NCI-H2081 treated with DMSO at 0.1 percent for 48 hours (cell line): ENCODE measurements around the gene MAP3K1.
"Not testable (repeated sequence)": the region's sequence is repeated elsewhere in the genome, so short reads cannot be mapped to it uniquely, and the experiment has no call there.

Experiments
- DNase-seq: peaks from one replicate; lab custom pipeline; 2025; lab: John Stamatoyannopoulos, UW

The MAP3K1 gene

DNA sequence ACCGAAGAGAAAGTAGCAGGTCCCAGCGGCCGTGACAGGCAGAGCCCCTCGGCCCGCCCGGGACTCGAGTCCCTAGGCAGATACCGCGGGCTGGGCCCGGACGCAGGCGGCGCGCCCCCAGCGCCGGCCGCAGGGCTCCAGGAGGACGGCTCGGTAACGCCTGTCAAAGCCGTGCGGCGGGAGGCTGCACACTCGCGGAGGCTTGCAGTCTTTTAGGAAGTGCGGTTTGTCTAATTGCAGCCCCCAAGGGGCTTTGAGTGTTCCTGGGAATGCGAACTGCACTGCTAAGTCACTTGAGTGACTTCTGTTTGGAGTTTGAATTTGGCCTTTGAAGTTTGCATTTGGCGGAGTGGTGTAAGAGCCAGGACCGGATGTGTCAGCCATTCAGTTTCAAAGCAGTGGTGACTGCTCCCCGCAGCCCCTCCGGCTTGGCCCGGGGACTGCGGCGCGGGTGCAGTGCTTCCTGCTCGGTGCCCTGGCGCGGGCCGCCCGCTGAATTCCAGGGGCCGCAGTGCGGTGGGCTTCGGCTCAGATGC lies 1.3 kb downstream of the MAP3K1 start:
- no peak for DNase-seq

DNA sequence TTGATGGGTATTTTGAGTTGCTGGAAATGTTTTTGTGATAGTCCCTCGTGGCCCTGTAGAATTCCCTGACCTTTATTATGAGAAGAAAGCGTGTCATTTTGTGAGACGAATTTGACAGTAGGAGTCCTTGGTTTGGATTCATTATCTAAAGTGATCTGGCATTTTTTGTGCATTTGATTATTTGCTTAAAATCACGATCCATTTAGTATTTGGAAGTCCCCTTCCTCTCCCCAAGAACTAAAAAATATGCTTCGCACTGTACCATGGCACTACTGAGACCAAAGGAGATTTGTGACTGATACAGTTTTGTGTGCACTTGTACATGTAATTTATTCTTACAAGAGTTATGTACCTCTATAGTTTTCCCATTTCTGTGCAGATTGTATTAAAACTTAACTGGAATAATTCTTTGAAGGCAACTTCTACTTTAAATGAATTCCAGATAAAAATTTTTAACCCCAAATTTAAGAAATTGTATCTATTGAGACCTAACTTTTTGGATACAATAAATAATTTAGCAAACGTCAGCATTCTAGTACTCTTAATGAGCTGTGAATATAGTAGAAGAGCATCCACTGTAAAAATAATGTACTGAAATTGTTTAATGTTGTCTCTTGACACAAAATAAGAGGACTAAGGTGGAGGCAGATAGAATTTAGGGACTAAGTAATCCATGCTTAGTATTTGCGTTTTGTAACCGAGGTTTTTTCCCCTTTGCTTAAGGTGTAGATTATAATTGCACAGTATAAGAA lies 2.1 kb downstream of the MAP3K1 start:
- DNase-seq = no peak

DNA sequence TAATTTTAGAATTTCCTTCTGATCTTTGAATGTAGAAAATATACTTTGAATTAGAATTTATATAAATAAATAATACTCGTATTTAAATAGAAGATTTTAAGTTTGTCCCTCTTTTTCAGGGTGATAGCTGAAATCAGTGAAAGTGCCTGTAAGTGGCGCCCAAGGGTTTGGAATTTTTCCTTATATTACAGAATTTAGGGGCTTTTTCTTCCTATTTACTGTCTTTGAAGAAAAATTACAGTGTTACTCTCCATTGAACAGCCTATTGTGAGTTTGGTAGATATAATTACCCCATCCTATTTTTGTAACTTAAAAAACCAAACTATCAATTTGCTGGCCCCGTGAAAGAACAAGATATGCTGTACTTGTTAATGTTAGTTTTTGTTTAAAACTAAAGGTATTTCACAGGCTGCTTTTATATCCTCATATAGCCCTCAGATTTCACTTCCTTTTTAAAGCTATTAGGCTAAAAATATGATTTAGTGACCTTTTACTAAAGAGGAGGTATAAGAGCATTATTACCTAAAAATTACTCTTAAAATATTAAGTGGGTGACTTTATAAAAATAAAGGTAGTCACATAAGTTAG lies 3.2 kb downstream of the MAP3K1 start:
- DNase-seq = no peak

GRCh38 chr5:56819060-56819881 lies 3.9 kb downstream of the MAP3K1 start:
- DNase-seq = no peak

- DNase-seq = not testable (repeated sequence)
Observed at GRCh38 chr5:56821868-56822267, 6.5 kb downstream of the MAP3K1 start.

- DNase-seq = no peak
Observed at GRCh38 chr5:56822981-56823380, 7.6 kb downstream of the MAP3K1 start.

- DNase-seq = no peak
Observed at GRCh38 chr5:56824019-56824418, 8.7 kb downstream of the MAP3K1 start.

- no peak for DNase-seq
Observed at GRCh38 chr5:56825222-56825824, 10.0 kb downstream of the MAP3K1 start.

GRCh38 chr5:56827049-56827448 lies 11.7 kb downstream of the MAP3K1 start:
- DNase-seq = no peak

DNA sequence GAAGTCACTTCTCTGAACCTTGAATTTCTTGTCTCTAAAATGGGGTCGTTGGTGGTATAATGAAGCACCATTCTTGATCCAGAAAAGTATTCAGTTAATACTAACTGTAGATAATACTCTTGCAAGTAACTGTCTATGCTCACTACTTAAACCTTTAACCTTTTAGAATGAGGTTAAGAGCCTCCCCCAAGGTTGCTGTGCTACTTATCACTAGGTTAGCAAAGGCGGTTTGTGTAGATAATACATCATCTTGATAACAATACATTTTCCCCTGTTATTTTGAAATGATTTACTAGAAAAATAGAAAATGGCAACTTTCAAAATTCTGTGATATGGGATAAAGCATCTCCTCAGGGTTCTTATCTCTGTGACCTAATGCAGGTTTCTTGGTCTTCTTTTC lies 12.6 kb downstream of the MAP3K1 start:
- no peak for DNase-seq

DNA sequence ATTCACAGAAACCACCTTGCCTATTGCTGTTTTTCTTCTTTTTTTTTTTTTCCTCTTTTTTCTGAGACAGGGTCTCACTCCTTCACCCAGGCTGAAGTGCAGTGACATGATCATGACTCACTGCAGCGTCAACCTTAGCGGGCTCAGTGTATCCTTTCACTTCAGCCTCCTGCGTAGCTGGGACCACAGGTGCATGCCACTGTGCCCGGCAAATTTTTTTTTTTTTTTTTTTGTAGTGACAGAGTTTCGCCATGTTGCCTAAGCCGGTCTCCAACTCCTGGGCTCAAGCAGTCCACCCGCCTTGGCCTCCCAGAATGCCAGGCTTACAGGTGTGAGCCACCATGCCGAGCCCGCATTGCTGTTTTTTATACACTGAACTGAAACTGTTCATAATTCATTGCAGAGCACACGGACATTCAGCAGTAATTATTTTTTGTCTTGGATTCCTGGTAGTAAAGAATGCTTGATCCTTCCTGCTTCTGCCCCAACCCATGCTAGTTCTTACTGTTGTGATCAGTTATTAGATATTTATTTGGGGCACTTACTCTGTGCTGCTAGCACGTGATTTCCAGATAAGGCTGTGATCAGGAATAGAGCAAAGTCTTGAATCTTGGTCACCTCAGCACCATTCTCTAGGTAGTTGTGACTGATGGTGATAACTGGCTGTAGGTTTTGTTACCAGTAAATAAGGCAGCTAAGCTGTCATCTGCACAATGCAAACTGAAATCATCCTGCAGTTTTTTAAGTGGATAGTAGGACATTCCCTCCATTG lies 14.0 kb downstream of the MAP3K1 start:
- DNase-seq = no peak

- DNase-seq = no peak
Observed at GRCh38 chr5:56831773-56832172, 16.4 kb downstream of the MAP3K1 start.

- no peak for DNase-seq
Observed at GRCh38 chr5:56833325-56833724, 18.0 kb downstream of the MAP3K1 start.

DNA sequence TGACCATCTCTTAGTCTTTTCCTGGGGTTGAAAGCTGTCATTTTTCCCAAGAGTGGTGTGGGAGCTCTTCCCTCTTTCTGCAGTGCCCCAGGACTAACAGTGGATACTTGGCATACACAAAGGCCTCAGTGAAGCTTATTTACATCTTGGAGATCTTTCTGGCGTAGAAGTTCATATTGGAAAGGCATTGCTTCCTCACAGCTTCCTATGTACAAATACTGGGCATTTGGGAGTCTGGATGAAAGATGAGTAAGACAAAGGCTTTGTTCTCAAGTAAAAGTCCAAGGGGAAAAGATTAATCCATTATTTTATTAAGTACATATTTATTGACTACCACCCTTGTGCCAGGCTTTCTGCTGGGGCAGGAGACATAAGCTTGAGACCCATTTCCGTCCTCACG lies 22.0 kb downstream of the MAP3K1 start:
- no peak for DNase-seq

- DNase-seq = no peak
Observed at GRCh38 chr5:56837956-56838355, 22.6 kb downstream of the MAP3K1 start.

DNA sequence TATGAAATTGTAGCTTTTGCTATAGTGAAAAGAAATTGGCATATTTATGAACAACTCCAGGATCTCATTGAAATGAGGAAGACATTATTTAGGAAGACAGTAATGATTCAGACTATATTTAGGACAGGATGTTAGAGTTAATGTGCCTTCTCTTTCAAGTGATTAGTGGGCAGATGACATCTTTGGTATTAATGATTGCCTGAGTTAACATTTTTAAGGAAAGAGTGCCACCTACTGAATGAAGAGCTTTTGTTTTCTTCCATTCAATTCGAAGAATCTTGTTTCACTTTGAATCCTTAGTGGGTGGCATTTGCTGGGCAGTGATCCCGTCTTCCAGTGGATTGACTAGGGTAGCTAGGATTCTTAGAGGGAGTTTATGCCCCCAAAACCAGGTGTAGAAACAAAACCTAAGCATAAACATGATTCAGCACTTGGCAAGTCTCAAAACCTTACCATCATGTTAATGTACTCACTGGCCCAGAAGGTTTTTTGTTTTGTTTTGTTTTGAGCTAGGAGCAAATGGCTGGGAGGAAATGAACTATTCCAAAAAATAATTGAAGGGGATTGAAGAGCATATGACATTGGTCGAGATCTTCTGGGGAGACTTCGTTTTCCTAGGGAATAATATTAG lies 23.2 kb downstream of the MAP3K1 start:
- DNase-seq = peak; percentile 55

DNA sequence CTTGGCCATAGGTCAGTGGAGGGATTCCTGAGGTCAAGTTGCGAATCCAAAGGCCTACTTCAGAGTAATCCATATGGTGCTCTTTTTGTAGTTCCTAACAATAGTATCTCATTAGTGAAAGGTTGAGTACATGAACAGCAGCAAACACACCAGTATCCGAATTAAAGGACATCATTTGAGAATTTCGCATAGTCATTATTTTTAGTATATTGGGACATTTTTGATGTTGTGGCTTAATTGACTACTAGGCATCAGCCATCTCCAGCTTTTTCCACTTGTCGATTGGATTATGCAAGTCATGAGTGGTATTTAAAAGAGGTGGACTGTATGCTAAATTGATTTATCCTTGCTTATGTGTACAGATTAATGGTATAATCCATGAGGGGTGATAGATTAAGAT lies 23.7 kb downstream of the MAP3K1 start:
- no peak for DNase-seq

- DNase-seq = no peak
Observed at GRCh38 chr5:56840597-56840996, 25.2 kb downstream of the MAP3K1 start.

- no peak for DNase-seq
Observed at GRCh38 chr5:56845277-56845676, 29.9 kb downstream of the MAP3K1 start.

- no peak for DNase-seq
Observed at GRCh38 chr5:56845904-56846480, 30.6 kb downstream of the MAP3K1 start.

DNA sequence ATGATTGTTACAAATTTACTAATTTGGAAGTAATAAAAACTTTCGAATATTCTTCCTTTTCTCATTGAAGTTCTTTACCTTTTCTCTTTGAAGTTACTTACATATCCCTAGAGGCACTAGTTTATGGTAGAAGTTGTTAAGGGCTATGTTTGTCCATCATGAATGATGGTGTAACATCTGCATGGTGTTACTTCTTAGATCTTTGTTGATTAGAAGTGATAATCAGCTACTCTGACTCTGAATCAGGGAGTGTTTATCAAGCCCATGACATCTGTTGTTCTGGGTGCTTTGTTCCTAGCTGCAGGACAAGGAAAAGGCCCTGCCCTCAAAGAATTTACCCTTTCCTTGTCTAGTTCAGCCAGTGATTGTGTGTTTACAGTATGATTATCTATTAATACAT lies 32.9 kb downstream of the MAP3K1 start:
- no peak for DNase-seq
